Esophagus muscularis mucosa (tissue), 4 donors: ENCODE measurements around the gene LIPA. TPM values are rescaled to one million over a fixed set of nuclear protein-coding genes. Genes with fewer than 3 reads are reported as not detected.
"Not testable (repeated sequence)": the region's sequence is repeated elsewhere in the genome, so short reads cannot be mapped to it uniquely, and the experiment has no call there.

Experiments used
- DNase-seq: peaks from one replicate; pipeline ENCODE4 v3.0.0-alpha.2; 2017; ENCODE audit errors: extremely low spot score
- H3K27ac ChIP-seq, 4 donors: fragments of 200-600 bp; sonication (generic); replicated peaks in 1 of 4; 1 replicate in 3 of 4; 2 replicates in 1 of 4; pipeline ENCODE4 v1.5.1; 2016 to 2019; ENCODE audit warnings: mild to moderate bottlenecking in 1 of 4
- H3K27me3 ChIP-seq, 4 donors: fragments of 200-600 bp; sonication (generic); one replicate each; pipeline versions ENCODE4 v1.5.1 to v1.6.0; 2016 to 2019
- H3K36me3 ChIP-seq, 4 donors: fragments of 200-600 bp; sonication (generic); one replicate each; pipeline ENCODE4 v1.5.1; 2016 to 2019
- H3K4me1 ChIP-seq, 4 donors: fragments of 200-600 bp; sonication (generic); one replicate each; pipeline ENCODE4 v1.5.1; 2016 to 2019
- H3K4me3 ChIP-seq, 4 donors: fragments of 200-600 bp; sonication (generic); 1 replicate in 2 of 4; 2 replicates in 2 of 4; pipeline ENCODE4 v1.5.1; 2016 to 2019; ENCODE audit warnings: mild to moderate bottlenecking in 4 of 4, moderate library complexity in 1 of 4
- H3K9me3 ChIP-seq, 4 donors: fragments of 200-600 bp; sonication (generic); 1 replicate in 3 of 4; 2 replicates in 1 of 4; pipeline ENCODE4 v1.5.1; 2016 to 2019
- EP300 ChIP-seq: sonication (generic); formaldehyde crosslinking; IDR thresholded peaks from one replicate; pipeline ENCODE4 v1.6.1; 2017; ENCODE audit warnings: antibody characterized with exemption
- POLR2A ChIP-seq: fragments of 450-650 bp; IDR thresholded peaks from one replicate; pipeline ENCODE4 v1.6.1; 2017; ENCODE audit warnings: antibody characterized with exemption, moderate library complexity, mild to moderate bottlenecking, low read depth
- POLR2AphosphoS5 ChIP-seq, 2 donors: sonication (generic); formaldehyde crosslinking; IDR thresholded peaks; one replicate each; pipeline ENCODE4 v1.6.1; 2017; ENCODE audit warnings: antibody characterized with exemption in 2 of 2
- WGBS: methylation state at CpG from one replicate; pipeline ENCODE4 v1.1.5; 2018; 5-methylcytosine and 5-hydroxymethylcytosine counted together
- intact Hi-C: fragments of 100-400 bp; cut with DNase I; formaldehyde crosslinking; loops from one replicate; pipeline ENCODE4 v1.15.1; 2023
- total RNA-seq, 4 donors: library from RNA; depleted of rRNA; stranded (reverse); fragments of >200 nt; gene quantifications; one replicate each; pipeline versions ENCODE4 v1.1.0 to v1.2.1, GENCODE V29; 2016
- TF ChIP-seq, protein P1 (sequence below), 3 experiments: fragments of 200-600 bp in 2 of 3; fragments of 450-650 bp in 1 of 3; sonication (generic) in 2 of 3; IDR thresholded peaks; one replicate each; pipeline ENCODE4 v1.5.1; 2017 to 2019; ENCODE audit warnings: antibody characterized with exemption in 3 of 3, mild to moderate bottlenecking in 2 of 3, moderate library complexity in 1 of 3

The LIPA gene
- total RNA-seq, 4 donors from 2014 or later = 18.3 to 28.3 (median 24.0) TPM

DNA sequence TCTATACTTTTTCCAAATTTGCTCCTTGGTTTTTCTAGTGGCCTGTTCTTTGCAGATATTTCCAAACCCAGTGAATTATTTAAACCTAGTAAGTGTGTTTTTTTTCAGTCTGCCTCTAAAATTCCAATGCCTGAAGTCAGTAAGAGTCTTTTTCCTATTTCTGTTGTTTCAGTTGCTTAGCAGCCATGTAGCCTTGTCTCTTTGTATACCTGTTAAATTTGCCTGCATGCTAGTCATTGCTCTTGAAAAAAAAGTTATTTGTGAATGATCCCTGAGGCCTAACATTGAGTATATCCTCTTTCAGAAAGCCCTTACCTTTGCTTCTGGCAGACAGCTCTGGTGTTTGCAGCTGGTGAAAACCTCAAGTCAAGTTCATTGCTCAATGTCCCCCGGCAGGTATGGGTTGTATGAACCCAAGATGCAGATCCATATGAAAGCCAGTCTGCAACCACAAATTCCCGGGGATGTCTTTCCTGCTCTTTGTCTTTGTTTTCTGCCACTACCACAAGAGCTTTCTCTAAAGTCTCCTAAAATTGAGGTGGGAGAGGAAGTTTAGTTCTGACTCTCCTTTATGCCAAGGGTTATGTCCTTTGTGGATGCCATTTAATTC, 80.2 kb downstream of the LIPA start:
- intact Hi-C loops = no loop called here
- Histone ChIP-seq H3K27me3 (no peaks in the 10 kb centered on the region), H3K36me3 (no peaks in the 10 kb centered on the region), H3K27ac (no peak overlapping the region), H3K4me3 (no peak overlapping the region), H3K9me3 (no peaks in the 10 kb centered on the region), H3K4me1 (no peaks in the 10 kb centered on the region)
- WGBS = 75% methylated on average over 2 of the region's 2 CpGs
- no peak for DNase-seq
- TF ChIP-seq, protein P1, sequence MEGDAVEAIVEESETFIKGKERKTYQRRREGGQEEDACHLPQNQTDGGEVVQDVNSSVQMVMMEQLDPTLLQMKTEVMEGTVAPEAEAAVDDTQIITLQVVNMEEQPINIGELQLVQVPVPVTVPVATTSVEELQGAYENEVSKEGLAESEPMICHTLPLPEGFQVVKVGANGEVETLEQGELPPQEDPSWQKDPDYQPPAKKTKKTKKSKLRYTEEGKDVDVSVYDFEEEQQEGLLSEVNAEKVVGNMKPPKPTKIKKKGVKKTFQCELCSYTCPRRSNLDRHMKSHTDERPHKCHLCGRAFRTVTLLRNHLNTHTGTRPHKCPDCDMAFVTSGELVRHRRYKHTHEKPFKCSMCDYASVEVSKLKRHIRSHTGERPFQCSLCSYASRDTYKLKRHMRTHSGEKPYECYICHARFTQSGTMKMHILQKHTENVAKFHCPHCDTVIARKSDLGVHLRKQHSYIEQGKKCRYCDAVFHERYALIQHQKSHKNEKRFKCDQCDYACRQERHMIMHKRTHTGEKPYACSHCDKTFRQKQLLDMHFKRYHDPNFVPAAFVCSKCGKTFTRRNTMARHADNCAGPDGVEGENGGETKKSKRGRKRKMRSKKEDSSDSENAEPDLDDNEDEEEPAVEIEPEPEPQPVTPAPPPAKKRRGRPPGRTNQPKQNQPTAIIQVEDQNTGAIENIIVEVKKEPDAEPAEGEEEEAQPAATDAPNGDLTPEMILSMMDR (IDR thresholded peaks at IDR 0.05) = no peak
- no peak for TF ChIP-seq EP300
- no peak for TF ChIP-seq POLR2AphosphoS5 (IDR thresholded peaks at IDR 0.05)
- no peak for TF ChIP-seq POLR2A

DNA sequence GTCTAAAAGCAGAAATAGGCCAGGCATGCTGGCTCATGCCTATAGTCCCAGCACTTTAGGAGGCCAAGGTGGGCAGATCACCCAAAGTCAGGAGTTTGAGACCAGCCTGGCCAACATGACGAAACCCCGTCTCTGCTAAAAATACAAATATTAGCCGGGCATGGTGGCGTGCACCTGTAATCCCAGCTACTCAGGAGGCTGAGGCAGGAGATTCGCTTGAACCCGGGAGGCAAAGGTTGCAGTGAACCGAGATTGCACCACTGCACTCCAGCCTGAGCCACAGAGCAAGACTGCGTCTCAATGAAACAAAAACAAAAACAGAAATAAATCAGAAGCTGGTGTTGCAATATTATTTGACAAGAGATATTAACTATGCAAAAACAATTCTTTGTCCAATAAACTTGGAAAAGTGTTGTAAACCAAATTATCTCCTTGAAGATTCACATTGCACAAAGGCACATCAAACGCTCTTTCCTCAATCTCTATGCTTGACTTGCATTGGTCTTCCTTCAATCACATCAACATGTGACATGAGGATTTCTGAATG, 83.1 kb downstream of the LIPA start:
- DNase-seq, H3K4me3 ChIP-seq, intact Hi-C loops, H3K9me3 ChIP-seq, H3K27ac ChIP-seq, H3K36me3 ChIP-seq, H3K27me3 ChIP-seq, H3K4me1 ChIP-seq: not testable (repeated sequence)
- 77% methylated on average over 9 of the region's 9 CpGs for WGBS

DNA sequence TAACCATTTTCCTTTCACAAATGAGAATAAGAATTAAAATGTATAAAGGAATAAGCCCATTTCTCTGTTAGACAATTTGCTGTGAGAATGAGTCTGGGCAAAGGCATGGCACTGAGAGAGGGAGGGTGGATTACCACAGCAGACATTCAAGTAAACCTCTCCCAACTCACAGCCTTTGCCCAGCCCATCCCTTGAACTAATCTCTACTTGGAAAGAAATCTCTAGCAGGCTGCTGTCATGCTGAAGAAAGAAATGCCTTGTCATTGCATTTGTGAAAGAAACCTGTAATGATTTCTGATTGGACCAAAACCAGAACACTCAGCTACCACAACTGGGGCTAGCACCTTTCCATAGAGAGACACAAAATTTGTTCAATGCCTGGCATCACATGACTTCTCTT, 83.7 kb downstream of the LIPA start:
- H3K36me3 ChIP-seq = no peaks in the 10 kb centered on the region
- no peak overlapping the region for H3K27ac ChIP-seq
- no peaks in the 10 kb centered on the region for H3K9me3 ChIP-seq
- TF ChIP-seq EP300 (no peak), POLR2A (no peak), POLR2AphosphoS5 (IDR thresholded peaks at IDR 0.05) (no peak)
- TF ChIP-seq, protein P1 (IDR thresholded peaks at IDR 0.05) = no peak
- intact Hi-C loops = no loop called here
- no peak for DNase-seq
- H3K27me3 ChIP-seq = no peaks in the 10 kb centered on the region
- no peaks in the 10 kb centered on the region for H3K4me1 ChIP-seq
- no peak overlapping the region for H3K4me3 ChIP-seq

DNA sequence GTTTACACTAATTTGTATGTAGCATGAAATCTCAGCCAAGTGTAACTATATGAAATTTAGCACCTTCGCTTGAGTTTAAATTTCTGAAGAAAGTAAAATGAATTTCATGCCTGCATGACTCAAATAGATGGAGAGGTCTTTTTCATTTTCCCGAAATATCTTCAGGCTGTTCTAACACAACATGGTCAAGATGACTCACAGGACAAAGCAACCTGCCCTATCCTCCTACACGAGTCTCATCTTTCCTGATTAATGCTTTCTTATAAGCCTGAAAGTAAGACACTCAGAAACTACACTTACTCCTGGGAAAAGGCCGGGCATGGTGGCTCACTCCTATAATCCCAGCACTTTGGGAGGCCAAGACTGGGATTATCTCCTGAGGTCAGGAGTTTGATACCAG, 85.7 kb downstream of the LIPA start:
- Histone ChIP-seq H3K27ac (no peak overlapping the region), H3K9me3 (no peaks in the 10 kb centered on the region), H3K36me3 (no peaks in the 10 kb centered on the region), H3K27me3 (no peaks in the 10 kb centered on the region), H3K4me3 (no peak overlapping the region), H3K4me1 (no peaks in the 10 kb centered on the region)
- WGBS = 67% methylated on average over 4 of the region's 4 CpGs
- no peak for DNase-seq
- intact Hi-C loops = no loop called here
- TF ChIP-seq EP300 (no peak), POLR2AphosphoS5 (IDR thresholded peaks at IDR 0.05) (no peak), POLR2A (no peak)
- TF ChIP-seq, protein P1 (IDR thresholded peaks at IDR 0.05) = no peak

DNA sequence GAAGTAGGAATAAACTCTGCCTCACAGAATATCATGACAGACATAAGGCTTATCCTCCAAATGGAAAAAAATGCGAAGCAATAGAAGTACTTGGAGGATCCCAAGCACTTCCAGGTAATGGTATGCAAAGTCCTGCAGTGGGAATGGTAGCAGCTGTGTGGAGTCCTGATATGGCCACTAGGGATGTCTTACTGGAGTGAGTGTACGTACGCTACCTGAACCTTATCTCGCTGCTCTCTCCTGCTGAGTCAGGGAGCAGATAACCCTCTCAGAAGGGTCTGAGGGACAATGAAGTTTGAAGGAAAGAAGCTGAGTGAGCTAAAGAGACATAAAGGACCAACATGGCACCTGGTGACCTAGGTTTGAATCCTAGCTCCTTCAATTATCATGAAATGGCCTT, 86.7 kb downstream of the LIPA start:
- Histone ChIP-seq H3K9me3 (no peaks in the 10 kb centered on the region), H3K27ac (no peak overlapping the region), H3K36me3 (no peaks in the 10 kb centered on the region), H3K4me3 (no peak overlapping the region), H3K27me3 (no peaks in the 10 kb centered on the region), H3K4me1 (no peaks in the 10 kb centered on the region)
- WGBS = 93% methylated on average over 4 of the region's 4 CpGs
- DNase-seq = no peak
- TF ChIP-seq EP300 = no peak
- TF ChIP-seq POLR2AphosphoS5 (IDR thresholded peaks at IDR 0.05) = no peak
- TF ChIP-seq, protein P1 (IDR thresholded peaks at IDR 0.05) = no peak
- no peak for TF ChIP-seq POLR2A
- intact Hi-C loops = no loop called here
